GM21825 (cell line): ENCODE data around the gene NOTUM.

Experiments
- ATAC-seq: cut with Tn5 transposase; IDR thresholded peaks from one replicate; pipeline ENCODE4 v1.9.1; 2021; ENCODE audit warnings: mild to moderate bottlenecking, moderate library complexity; ENCODE audit not compliant: unreplicated experiment

Gene NOTUM

GRCh38 chr17:81940538-81941483 is 20.2 kb downstream of the NOTUM start:
- ATAC-seq: no peak

- no peak for ATAC-seq
Measured at GRCh38 chr17:81939881-81940385, 21.1 kb downstream of the NOTUM start.

GRCh38 chr17:81939218-81939617 is 21.8 kb downstream of the NOTUM start:
- ATAC-seq: no peak

GRCh38 chr17:81935709-81936084 is 25.3 kb downstream of the NOTUM start:
- no peak for ATAC-seq

- ATAC-seq: no peak
Measured at GRCh38 chr17:81934850-81935708, 25.9 kb downstream of the NOTUM start.

GRCh38 chr17:81934098-81934757 is 26.8 kb downstream of the NOTUM start:
- ATAC-seq: no peak

- ATAC-seq: no peak
Measured at GRCh38 chr17:81933178-81933699, 27.7 kb downstream of the NOTUM start.

GRCh38 chr17:81932333-81932983 is 28.5 kb downstream of the NOTUM start:
- no peak for ATAC-seq

- ATAC-seq: no peak
Measured at GRCh38 chr17:81931557-81932332, 29.2 kb downstream of the NOTUM start.

- ATAC-seq: no peak
Measured at GRCh38 chr17:81931189-81931556, 29.8 kb downstream of the NOTUM start.

- no peak for ATAC-seq
Measured at GRCh38 chr17:81930142-81931125, 30.6 kb downstream of the NOTUM start.

- ATAC-seq: no peak
Measured at GRCh38 chr17:81929253-81930141, 31.5 kb downstream of the NOTUM start.

GRCh38 chr17:81928544-81929252 is 32.3 kb downstream of the NOTUM start:
- ATAC-seq: no peak

- peak; percentile 41 for ATAC-seq
Measured at GRCh38 chr17:81927653-81928543, 33.1 kb downstream of the NOTUM start, which contains the start of gene MAFG. TSS of gene MAFG (minus strand) at chr17:81927735. CDS start at chr17:81923185, 4,550 bp downstream.

GRCh38 chr17:81927152-81927652 is 33.8 kb downstream of the NOTUM start:
- ATAC-seq: no peak
